SH-SY5Y (cell line): ENCODE measurements around the gene DNAJB8.

Source experiments
- GATA2 ChIP-seq: IDR thresholded peaks from 2 replicates; pipeline ENCODE4 v1.6.1; 2011; ENCODE audit warnings: mild to moderate bottlenecking, low read depth, low read length
- GATA3 ChIP-seq: IDR thresholded peaks from 2 replicates; pipeline ENCODE4 v1.6.1; 2011; ENCODE audit warnings: low read depth, mild to moderate bottlenecking, low read length, moderate library complexity

- TF ChIP-seq GATA3 (no peak), GATA2 (no peak)
These were observed 42.1 kb downstream of the DNAJB8 start for GRCh38 chr3:128424508-128425069.
